ENCODE data around the gene BCL7C. TPM values are rescaled to one million over a fixed set of nuclear protein-coding genes. Genes with fewer than 3 reads are reported as not detected.
A peak's percentile ranks its signal among the peaks of the same experiment; 100 is the strongest.

Gene BCL7C
- total and polyA plus RNA-seq, 2 of the 13 experiments (the other 11 are each of a cell fraction or from before 2014, with no cell fraction given): 17.7 to 33.8 TPM

DNA sequence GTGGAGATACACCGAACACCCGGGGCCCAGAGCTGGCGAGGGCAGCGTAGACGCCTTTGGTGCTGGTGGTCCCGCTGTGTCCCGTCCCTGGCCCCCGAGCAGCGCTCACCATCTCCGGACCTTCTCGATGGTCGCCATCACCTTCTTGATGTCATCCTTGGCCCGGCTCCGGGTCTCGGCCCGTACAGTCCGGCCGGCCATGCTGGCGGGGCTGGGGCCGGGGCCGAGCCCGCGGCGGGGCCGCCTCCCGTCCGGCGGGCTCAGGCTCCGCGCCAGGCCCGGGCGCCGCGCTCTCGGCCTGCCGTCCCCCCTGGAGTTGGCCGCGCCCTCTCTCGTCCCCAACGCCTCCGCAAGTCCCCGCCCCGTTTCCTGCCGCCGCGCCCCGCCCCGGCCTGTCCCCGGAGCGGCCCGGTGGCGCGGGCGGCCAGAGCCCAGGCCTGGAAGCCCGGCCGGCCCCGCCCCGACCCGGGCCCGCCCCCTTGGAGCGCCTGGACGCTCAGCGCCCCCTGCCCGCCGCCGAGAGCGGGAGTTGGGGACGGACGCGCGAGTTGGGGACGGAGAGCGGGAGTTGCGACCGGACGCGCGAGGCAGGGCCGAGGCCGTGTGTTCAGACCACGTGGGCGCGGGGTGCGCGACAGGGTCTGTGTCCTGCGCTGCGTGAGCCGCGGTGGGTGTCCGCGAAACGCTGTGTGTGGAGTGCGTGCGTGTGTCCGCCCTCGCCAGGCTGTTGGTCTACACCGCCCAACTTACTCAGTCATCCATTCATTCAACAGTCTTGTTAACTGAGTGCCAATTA is at the start of gene BCL7C (continued):
- TF ChIP-seq TOE1 (CRISPR knock-in tag; IDR thresholded peaks at IDR 0.05): peak; percentile 55; the same call in 1 of the 2 replicates
- TF ChIP-seq ZNF263 (CRISPR knock-in tag; IDR thresholded peaks at IDR 0.05): peak; percentile 68; the same call in 1 of the 2 replicates
- TF ChIP-seq FIP1L1 (IDR thresholded peaks at IDR 0.05; ENCODE audit: borderline replicate concordance, insufficient read depth, low read depth, low read length): no peak
- TF ChIP-seq, protein P1, sequence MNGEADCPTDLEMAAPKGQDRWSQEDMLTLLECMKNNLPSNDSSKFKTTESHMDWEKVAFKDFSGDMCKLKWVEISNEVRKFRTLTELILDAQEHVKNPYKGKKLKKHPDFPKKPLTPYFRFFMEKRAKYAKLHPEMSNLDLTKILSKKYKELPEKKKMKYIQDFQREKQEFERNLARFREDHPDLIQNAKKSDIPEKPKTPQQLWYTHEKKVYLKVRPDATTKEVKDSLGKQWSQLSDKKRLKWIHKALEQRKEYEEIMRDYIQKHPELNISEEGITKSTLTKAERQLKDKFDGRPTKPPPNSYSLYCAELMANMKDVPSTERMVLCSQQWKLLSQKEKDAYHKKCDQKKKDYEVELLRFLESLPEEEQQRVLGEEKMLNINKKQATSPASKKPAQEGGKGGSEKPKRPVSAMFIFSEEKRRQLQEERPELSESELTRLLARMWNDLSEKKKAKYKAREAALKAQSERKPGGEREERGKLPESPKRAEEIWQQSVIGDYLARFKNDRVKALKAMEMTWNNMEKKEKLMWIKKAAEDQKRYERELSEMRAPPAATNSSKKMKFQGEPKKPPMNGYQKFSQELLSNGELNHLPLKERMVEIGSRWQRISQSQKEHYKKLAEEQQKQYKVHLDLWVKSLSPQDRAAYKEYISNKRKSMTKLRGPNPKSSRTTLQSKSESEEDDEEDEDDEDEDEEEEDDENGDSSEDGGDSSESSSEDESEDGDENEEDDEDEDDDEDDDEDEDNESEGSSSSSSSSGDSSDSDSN (CRISPR knock-in tag; IDR thresholded peaks at IDR 0.05): peak; percentile 77; the same call in 1 of the 2 replicates
- TF ChIP-seq ZNF142 (CRISPR knock-in tag; IDR thresholded peaks at IDR 0.05): peak; percentile 71; the same call in 1 of the 2 replicates
- no peak for TF ChIP-seq MAFF (IDR thresholded peaks at IDR 0.05; ENCODE audit: low read depth, low read length)
- no peak for TF ChIP-seq ZFP1 (CRISPR knock-in tag; IDR thresholded peaks at IDR 0.05)
- 0 out of 2 replicates have a peak, but pooled peaks have one; percentile 62 for TF ChIP-seq ZNF264 (CRISPR knock-in tag; IDR thresholded peaks at IDR 0.05)
- peak; percentile 96 for TF ChIP-seq MXI1 (IDR thresholded peaks at IDR 0.05; ENCODE audit: borderline replicate concordance, low read depth, low read length)
- no peak for TF ChIP-seq HOXA7 (CRISPR knock-in tag; IDR thresholded peaks at IDR 0.05)
- TF ChIP-seq, protein P2, sequence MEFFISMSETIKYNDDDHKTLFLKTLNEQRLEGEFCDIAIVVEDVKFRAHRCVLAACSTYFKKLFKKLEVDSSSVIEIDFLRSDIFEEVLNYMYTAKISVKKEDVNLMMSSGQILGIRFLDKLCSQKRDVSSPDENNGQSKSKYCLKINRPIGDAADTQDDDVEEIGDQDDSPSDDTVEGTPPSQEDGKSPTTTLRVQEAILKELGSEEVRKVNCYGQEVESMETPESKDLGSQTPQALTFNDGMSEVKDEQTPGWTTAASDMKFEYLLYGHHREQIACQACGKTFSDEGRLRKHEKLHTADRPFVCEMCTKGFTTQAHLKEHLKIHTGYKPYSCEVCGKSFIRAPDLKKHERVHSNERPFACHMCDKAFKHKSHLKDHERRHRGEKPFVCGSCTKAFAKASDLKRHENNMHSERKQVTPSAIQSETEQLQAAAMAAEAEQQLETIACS (CRISPR knock-in tag; IDR thresholded peaks at IDR 0.05): peak; percentile 77
- peak; percentile 71; the same call in 1 of the 2 replicates for TF ChIP-seq ZSCAN9 (CRISPR knock-in tag; IDR thresholded peaks at IDR 0.05; ENCODE audit: borderline replicate concordance)
- TF ChIP-seq GFI1 (CRISPR knock-in tag; IDR thresholded peaks at IDR 0.05; ENCODE audit: borderline replicate concordance): no peak
- TF ChIP-seq SMAD1 (CRISPR knock-in tag; IDR thresholded peaks at IDR 0.05; ENCODE audit: borderline replicate concordance, low read depth): no peak
- TF ChIP-seq, protein P3, sequence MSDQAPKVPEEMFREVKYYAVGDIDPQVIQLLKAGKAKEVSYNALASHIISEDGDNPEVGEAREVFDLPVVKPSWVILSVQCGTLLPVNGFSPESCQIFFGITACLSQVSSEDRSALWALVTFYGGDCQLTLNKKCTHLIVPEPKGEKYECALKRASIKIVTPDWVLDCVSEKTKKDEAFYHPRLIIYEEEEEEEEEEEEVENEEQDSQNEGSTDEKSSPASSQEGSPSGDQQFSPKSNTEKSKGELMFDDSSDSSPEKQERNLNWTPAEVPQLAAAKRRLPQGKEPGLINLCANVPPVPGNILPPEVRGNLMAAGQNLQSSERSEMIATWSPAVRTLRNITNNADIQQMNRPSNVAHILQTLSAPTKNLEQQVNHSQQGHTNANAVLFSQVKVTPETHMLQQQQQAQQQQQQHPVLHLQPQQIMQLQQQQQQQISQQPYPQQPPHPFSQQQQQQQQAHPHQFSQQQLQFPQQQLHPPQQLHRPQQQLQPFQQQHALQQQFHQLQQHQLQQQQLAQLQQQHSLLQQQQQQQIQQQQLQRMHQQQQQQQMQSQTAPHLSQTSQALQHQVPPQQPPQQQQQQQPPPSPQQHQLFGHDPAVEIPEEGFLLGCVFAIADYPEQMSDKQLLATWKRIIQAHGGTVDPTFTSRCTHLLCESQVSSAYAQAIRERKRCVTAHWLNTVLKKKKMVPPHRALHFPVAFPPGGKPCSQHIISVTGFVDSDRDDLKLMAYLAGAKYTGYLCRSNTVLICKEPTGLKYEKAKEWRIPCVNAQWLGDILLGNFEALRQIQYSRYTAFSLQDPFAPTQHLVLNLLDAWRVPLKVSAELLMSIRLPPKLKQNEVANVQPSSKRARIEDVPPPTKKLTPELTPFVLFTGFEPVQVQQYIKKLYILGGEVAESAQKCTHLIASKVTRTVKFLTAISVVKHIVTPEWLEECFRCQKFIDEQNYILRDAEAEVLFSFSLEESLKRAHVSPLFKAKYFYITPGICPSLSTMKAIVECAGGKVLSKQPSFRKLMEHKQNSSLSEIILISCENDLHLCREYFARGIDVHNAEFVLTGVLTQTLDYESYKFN (CRISPR knock-in tag; conservative IDR thresholded peaks at IDR 0.05): no peak; the same call in 1 of the 2 replicates
- TF ChIP-seq ZSCAN30 (CRISPR knock-in tag; IDR thresholded peaks at IDR 0.05): no peak

All from HepG2 (cell line).